ENCODE data around the gene CYP2J2.

The CYP2J2 gene

DNA sequence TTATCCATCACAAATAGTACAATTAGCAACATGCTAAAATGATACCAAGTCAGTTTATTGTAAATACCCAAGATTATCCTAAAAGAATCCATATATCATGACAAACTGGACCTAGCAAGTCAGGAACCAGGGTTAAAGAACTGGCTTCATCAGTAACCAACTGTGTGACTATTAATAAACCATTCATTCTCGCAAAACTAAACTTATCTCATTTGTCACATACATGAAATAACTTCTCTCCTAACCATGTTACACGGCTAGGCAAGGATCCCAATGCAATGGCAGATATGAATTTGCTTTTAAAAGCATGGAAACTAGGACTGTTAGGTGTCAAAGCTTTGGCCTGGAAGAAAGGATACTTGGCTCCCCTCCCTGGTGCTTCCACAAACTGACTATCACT is 29.4 kb downstream of the CYP2J2 start:
- Histone ChIP-seq H3K27ac (ENCODE audit: low read depth, low read length) (no peak overlapping the region), H3K4me1 (ENCODE audit: insufficient read depth, low read length) (no peaks in the 10 kb centered on the region), H3K27me3 (ENCODE audit: control insufficient read depth in 1 of 2, insufficient read depth in 2 of 2, low read length in 2 of 2) (no peaks in the 10 kb centered on the region), H3K9me3 (ENCODE audit: low read length) (no peaks in the 10 kb centered on the region), H3K4me3 (ENCODE audit: low read depth in 1 of 2, low read length in 2 of 2) (no peak overlapping the region), H3K9ac (ENCODE audit: low read length) (no peak overlapping the region), H3K36me3 (ENCODE audit: insufficient read depth, low read length) (no peaks in the 10 kb centered on the region)

- H3K9ac ChIP-seq (ENCODE audit: low read length), result no peak overlapping the region
- H3K36me3 ChIP-seq (ENCODE audit: insufficient read depth, low read length), result no peaks in the 10 kb centered on the region
- no peaks in the 10 kb centered on the region for H3K4me1 ChIP-seq (ENCODE audit: insufficient read depth, low read length)
- H3K27ac ChIP-seq (ENCODE audit: low read depth, low read length), result no peak overlapping the region
- H3K4me3 ChIP-seq (ENCODE audit: low read depth in 1 of 2, low read length in 2 of 2), result no peak overlapping the region
- no peaks in the 10 kb centered on the region for H3K27me3 ChIP-seq (ENCODE audit: control insufficient read depth in 1 of 2, insufficient read depth in 2 of 2, low read length in 2 of 2)
- no peaks in the 10 kb centered on the region for H3K9me3 ChIP-seq (ENCODE audit: low read length)
Observed at GRCh38 chr1:59892841-59893811, 33.4 kb downstream of the CYP2J2 start.

- no peak overlapping the region for H3K9ac ChIP-seq (ENCODE audit: low read length)
- no peaks in the 10 kb centered on the region for H3K36me3 ChIP-seq (ENCODE audit: insufficient read depth, low read length)
- no peaks in the 10 kb centered on the region for H3K27me3 ChIP-seq (ENCODE audit: control insufficient read depth in 1 of 2, insufficient read depth in 2 of 2, low read length in 2 of 2)
- no peaks in the 10 kb centered on the region for H3K9me3 ChIP-seq (ENCODE audit: low read length)
- H3K27ac ChIP-seq (ENCODE audit: low read depth, low read length), result no peak overlapping the region
- no peaks in the 10 kb centered on the region for H3K4me1 ChIP-seq (ENCODE audit: insufficient read depth, low read length)
- H3K4me3 ChIP-seq (ENCODE audit: low read depth in 1 of 2, low read length in 2 of 2), result no peak overlapping the region
Observed at GRCh38 chr1:59885160-59885832, 41.3 kb downstream of the CYP2J2 start.

GRCh38 chr1:59880735-59881134 is 45.8 kb downstream of the CYP2J2 start:
- H3K27me3 ChIP-seq (ENCODE audit: control insufficient read depth in 1 of 2, insufficient read depth in 2 of 2, low read length in 2 of 2), result no peaks in the 10 kb centered on the region
- no peaks in the 10 kb centered on the region for H3K4me1 ChIP-seq (ENCODE audit: insufficient read depth, low read length)
- no peaks in the 10 kb centered on the region for H3K36me3 ChIP-seq (ENCODE audit: insufficient read depth, low read length)
- no peak overlapping the region for H3K9ac ChIP-seq (ENCODE audit: low read length)
- H3K27ac ChIP-seq (ENCODE audit: low read depth, low read length), result no peak overlapping the region
- H3K4me3 ChIP-seq (ENCODE audit: low read depth in 1 of 2, low read length in 2 of 2), result no peak overlapping the region
- H3K9me3 ChIP-seq (ENCODE audit: low read length), result no peaks in the 10 kb centered on the region

DNA sequence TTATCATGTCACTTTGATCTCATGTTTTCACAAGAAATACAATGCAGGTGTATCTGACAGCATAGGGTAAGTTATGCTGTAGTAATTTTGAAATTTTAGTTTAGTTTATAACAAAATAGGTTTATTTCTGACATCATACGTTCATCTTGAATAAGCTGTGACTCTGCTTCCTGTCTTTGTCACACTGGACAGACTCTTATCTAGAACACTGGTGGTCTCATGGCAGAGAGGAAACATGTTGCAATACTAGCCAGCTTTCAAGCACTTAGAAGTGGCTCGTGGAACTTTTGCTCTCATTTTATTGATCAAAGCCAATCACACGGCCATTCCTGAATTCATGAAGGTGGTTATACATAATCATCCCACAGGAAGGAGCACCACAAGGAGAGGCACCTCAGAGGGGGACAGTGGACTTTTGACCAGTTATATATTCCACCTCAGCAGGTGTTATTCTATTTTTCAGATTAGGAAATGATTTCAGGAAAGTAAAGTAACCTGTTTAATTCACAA is 46.5 kb downstream of the CYP2J2 start:
- Histone ChIP-seq H3K4me3 (ENCODE audit: low read depth in 1 of 2, low read length in 2 of 2) (no peak overlapping the region), H3K36me3 (ENCODE audit: insufficient read depth, low read length) (no peaks in the 10 kb centered on the region), H3K9me3 (ENCODE audit: low read length) (no peaks in the 10 kb centered on the region), H3K27me3 (ENCODE audit: control insufficient read depth in 1 of 2, insufficient read depth in 2 of 2, low read length in 2 of 2) (no peaks in the 10 kb centered on the region), H3K27ac (ENCODE audit: low read depth, low read length) (no peak overlapping the region), H3K9ac (ENCODE audit: low read length) (no peak overlapping the region), H3K4me1 (ENCODE audit: insufficient read depth, low read length) (no peaks in the 10 kb centered on the region)

GRCh38 chr1:59879574-59879973 is 47.0 kb downstream of the CYP2J2 start:
- Histone ChIP-seq H3K27ac (ENCODE audit: low read depth, low read length) (no peak overlapping the region), H3K9ac (ENCODE audit: low read length) (no peak overlapping the region), H3K27me3 (ENCODE audit: control insufficient read depth in 1 of 2, insufficient read depth in 2 of 2, low read length in 2 of 2) (no peaks in the 10 kb centered on the region), H3K4me1 (ENCODE audit: insufficient read depth, low read length) (no peaks in the 10 kb centered on the region), H3K4me3 (ENCODE audit: low read depth in 1 of 2, low read length in 2 of 2) (no peak overlapping the region), H3K36me3 (ENCODE audit: insufficient read depth, low read length) (no peaks in the 10 kb centered on the region), H3K9me3 (ENCODE audit: low read length) (no peaks in the 10 kb centered on the region)

DNA sequence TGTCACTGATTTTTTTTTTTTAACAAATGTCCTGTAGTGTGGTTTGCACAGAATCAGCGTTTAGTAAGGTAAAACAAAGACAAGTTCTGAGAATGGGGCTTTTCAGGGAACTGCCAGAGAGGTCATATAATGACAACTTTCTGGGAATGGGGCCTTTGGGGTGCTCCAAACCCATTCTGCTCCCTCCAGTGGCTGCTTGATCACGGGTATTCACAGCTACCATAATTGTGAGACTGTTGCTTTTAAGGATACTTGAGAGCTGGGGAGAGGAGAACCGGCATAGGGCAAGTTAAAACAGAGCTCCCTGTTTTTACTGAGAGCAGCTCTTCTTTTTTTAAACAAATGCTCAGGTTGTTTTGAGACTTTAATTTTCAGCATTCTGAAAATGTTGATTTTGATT is 48.2 kb downstream of the CYP2J2 start:
- Histone ChIP-seq H3K27me3 (ENCODE audit: control insufficient read depth in 1 of 2, insufficient read depth in 2 of 2, low read length in 2 of 2) (no peaks in the 10 kb centered on the region), H3K9me3 (ENCODE audit: low read length) (no peaks in the 10 kb centered on the region), H3K4me3 (ENCODE audit: low read depth in 1 of 2, low read length in 2 of 2) (no peak overlapping the region), H3K4me1 (ENCODE audit: insufficient read depth, low read length) (no peaks in the 10 kb centered on the region), H3K27ac (ENCODE audit: low read depth, low read length) (no peak overlapping the region), H3K9ac (ENCODE audit: low read length) (no peak overlapping the region), H3K36me3 (ENCODE audit: insufficient read depth, low read length) (no peaks in the 10 kb centered on the region)

DNA sequence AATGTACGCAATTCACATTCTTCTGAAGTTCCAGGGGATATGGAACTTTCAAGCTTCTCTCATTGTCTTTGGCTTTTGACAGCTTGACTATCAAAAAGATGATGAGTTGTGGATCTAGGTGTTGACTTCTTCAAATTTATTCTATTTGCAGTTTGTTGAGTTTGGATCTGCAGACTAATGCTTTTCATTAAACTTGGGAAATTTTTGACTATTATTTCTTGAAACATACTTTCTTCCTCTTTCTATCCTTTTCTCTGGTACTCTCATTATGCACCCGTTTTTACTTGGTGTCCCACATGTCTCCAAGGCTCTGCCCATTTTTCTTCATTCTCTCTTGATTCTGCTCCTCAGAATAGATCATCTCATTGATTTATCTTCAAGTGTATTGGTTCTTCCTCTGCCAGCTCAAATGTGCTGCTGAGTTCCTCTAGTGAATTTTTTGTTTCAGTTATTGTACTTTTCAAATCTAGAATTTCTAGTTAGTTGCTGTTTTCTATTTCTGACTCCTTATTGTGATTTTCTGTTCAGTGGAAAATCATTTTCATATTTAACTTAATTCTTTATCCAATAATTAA is 49.4 kb downstream of the CYP2J2 start:
- Histone ChIP-seq H3K27ac (ENCODE audit: low read depth, low read length) (no peak overlapping the region), H3K4me3 (ENCODE audit: low read depth in 1 of 2, low read length in 2 of 2) (no peak overlapping the region), H3K4me1 (ENCODE audit: insufficient read depth, low read length) (no peaks in the 10 kb centered on the region), H3K9ac (ENCODE audit: low read length) (no peak overlapping the region), H3K9me3 (ENCODE audit: low read length) (no peaks in the 10 kb centered on the region), H3K36me3 (ENCODE audit: insufficient read depth, low read length) (no peaks in the 10 kb centered on the region), H3K27me3 (ENCODE audit: control insufficient read depth in 1 of 2, insufficient read depth in 2 of 2, low read length in 2 of 2) (no peaks in the 10 kb centered on the region)

- Histone ChIP-seq H3K9me3 (ENCODE audit: low read length) (no peaks in the 10 kb centered on the region), H3K27me3 (ENCODE audit: control insufficient read depth in 1 of 2, insufficient read depth in 2 of 2, low read length in 2 of 2) (no peaks in the 10 kb centered on the region), H3K36me3 (ENCODE audit: insufficient read depth, low read length) (no peaks in the 10 kb centered on the region), H3K9ac (ENCODE audit: low read length) (no peak overlapping the region), H3K27ac (ENCODE audit: low read depth, low read length) (no peak overlapping the region), H3K4me1 (ENCODE audit: insufficient read depth, low read length) (no peaks in the 10 kb centered on the region), H3K4me3 (ENCODE audit: low read depth in 1 of 2, low read length in 2 of 2) (no peak overlapping the region)
Observed at GRCh38 chr1:59871746-59872145, 54.8 kb downstream of the CYP2J2 start.

- Histone ChIP-seq H3K27me3 (ENCODE audit: control insufficient read depth in 1 of 2, insufficient read depth in 2 of 2, low read length in 2 of 2) (no peaks in the 10 kb centered on the region), H3K9me3 (ENCODE audit: low read length) (no peaks in the 10 kb centered on the region), H3K4me3 (ENCODE audit: low read depth in 1 of 2, low read length in 2 of 2) (no peak overlapping the region), H3K4me1 (ENCODE audit: insufficient read depth, low read length) (no peaks in the 10 kb centered on the region), H3K9ac (ENCODE audit: low read length) (no peak overlapping the region), H3K27ac (ENCODE audit: low read depth, low read length) (no peak overlapping the region), H3K36me3 (ENCODE audit: insufficient read depth, low read length) (no peaks in the 10 kb centered on the region)
Observed at GRCh38 chr1:59866462-59866861, 60.1 kb downstream of the CYP2J2 start.

- no peaks in the 10 kb centered on the region for H3K27me3 ChIP-seq (ENCODE audit: control insufficient read depth in 1 of 2, insufficient read depth in 2 of 2, low read length in 2 of 2)
- H3K36me3 ChIP-seq (ENCODE audit: insufficient read depth, low read length), result no peaks in the 10 kb centered on the region
- no peaks in the 10 kb centered on the region for H3K9me3 ChIP-seq (ENCODE audit: low read length)
- H3K4me1 ChIP-seq (ENCODE audit: insufficient read depth, low read length), result no peaks in the 10 kb centered on the region
- H3K4me3 ChIP-seq (ENCODE audit: low read depth in 1 of 2, low read length in 2 of 2), result no peak overlapping the region
- H3K9ac ChIP-seq (ENCODE audit: low read length), result no peak overlapping the region
- H3K27ac ChIP-seq (ENCODE audit: low read depth, low read length), result no peak overlapping the region
Observed at GRCh38 chr1:59857679-59858354, 68.8 kb downstream of the CYP2J2 start.
